Measurements from ENCODE around the gene MAST4.

Gene MAST4

DNA sequence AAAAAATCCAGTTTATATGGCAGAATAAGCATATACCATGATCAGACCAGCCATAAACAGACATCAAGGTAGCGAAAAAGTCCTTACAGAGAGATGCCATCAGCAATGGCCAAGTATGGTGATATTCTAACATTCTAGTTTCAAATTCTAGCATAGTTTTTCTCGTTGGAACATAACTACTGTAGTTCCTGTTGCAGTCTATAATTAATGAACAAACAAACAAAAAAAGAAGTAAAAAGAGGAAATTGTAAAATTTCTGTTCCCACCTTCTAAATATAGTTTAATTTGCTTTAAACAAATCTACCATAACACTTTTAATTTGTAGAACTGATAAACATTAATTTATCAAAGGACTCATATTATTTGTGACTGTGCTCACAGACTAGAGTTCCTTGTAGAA lies 610.3 kb downstream of the MAST4 start:
- no peak for DNase-seq (ENCODE audit: low read depth in 2 of 2)

DNA sequence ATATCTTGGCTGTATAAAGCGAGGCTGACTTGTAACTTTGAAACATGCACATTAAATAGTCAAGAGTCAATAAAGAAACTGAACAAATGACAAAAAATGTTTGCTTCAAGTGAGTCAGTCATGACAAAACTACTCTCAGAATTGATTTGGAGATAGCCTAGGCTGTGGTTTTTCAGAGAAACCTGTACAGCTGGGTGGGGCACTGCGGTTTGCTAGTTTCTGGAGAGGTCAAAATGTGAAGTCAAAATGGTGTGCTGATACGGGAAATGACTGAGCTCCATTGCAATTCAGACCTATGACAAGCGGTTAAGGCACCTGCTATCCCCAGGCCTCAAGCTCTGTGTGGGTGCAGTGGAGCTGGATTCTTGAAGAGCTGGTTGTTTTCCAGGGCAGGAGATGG lies 610.7 kb downstream of the MAST4 start:
- peak; percentile 66 to 80 for DNase-seq (ENCODE audit: low read depth in 2 of 2)

DNA sequence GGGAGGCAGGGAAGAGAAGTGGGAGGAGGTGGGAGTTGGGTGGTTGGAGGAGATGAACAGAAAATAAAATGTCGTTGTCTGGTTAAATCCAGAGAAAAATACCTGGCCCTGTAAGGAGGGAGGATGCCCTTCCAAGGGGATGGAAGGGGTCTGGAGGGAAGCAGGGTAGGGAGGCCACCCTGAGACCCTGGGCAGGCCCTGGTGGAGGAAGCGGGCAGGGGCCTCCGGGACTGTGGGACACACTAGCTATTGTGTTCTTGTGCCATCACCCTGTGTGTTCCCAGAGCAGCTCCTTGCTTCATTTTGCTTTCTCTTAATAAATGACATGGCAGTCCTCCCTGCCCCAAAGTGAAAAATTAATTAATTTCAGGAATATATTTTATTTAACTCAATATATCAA lies 612.2 kb downstream of the MAST4 start:
- no peak for DNase-seq (ENCODE audit: low read depth in 2 of 2)

DNA sequence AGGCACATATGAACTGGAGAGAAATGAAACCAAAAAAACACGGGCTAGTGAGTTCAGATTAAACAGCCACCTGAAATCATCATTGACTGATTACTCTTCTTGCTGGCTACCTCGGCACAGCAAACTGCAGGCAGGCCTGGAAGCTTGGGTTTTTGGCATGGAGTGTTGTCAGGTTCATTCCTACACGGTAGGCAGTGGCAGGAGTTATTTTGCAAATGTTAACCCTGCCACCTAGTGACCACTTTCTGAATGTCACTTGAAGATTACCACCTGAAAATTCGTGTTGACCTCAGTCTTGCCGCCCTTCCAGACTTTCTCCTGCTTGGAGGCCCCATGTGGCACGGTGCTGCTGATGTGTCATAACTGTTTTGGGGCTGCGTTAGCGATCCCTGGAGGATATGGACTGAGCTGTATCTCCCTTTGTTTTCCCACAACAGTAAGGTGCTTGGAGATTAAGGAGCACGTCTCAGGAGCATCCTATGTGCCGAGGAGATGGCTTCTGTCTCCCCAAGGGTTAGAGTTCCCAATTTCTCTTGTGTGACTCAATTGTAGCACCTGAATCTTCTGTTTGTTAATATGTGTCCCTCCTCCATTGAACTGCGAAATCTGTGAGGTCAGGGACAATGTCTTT lies 613.1 kb downstream of the MAST4 start:
- peak in 1 of 2 donors; percentile 21 for DNase-seq (ENCODE audit: low read depth in 2 of 2)

DNA sequence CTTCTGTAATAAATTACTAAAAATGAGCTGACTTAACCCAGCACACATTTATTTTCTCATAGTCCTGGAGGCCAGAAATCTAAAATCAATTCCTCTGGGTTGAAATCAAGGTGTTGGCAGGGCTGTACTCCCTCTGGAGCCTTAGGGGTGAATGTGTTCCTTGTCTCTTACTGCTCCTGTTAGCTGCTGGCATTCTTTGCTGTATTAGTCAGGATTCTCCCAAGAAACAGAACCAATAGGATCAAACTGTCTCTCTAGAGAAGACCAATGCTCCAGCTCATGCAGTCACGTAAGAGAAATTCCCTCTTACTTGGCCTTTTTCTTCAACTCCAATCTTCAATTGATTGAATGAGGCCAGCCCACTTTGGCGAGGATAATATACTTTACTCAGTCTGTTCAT lies 615.7 kb downstream of the MAST4 start:
- no peak for DNase-seq (ENCODE audit: low read depth in 2 of 2)

DNA sequence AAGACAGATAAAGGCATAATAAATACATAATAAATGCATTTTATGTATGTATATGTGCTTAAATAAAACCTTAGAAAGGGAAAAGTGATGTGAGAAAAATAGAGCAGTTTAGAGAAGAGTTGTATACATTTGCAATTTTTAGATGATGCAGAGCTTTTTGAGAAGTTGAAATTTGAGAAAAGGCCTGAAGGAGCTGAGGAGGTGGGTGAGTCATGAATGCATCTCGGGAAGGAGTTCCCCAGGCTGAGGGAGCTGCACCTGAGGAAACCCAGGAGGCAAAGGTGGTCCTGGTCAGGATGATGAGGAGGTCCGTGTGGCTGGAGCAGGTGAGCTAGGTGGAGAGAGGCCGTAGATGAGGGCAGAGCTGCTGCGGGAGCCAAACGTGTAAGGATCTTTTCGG lies 617.8 kb downstream of the MAST4 start:
- DNase-seq (ENCODE audit: low read depth in 2 of 2) = no peak

DNA sequence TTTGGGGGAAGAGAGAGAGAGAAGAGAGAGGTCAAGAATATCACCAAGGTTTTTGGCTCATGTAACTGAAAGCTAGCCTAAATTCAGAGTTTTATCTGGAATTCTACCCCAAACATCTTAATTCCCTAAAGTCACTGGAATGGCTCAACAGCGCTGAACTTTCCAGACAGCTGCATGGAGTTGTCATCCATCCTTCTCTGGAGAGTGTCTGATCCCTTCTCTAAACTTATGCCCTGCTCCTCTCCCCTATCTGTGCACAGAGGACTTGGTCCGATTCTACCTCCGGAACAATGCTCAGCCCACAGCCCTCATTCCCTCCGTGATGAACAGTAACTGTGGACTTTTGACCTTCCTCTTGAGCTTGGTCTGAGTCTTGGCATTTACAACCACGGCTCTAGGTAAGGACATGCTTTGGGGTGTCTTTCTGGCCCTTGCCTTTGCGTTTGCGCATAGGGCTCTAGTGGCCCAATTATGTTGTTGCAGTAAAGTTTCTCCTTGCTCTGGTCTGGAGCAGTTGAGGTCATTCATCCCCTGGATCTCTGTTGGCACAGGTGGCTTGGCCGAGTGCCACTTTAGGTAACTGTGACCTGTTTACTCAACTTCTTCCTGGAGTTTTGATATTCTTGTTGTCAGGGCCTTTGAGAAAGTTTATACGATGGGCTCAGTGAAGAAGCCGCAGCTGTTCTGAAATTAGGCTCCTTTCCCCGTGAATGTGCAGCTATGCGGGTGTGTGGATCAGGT lies 618.7 kb downstream of the MAST4 start:
- no peak for DNase-seq (ENCODE audit: low read depth in 2 of 2)

DNA sequence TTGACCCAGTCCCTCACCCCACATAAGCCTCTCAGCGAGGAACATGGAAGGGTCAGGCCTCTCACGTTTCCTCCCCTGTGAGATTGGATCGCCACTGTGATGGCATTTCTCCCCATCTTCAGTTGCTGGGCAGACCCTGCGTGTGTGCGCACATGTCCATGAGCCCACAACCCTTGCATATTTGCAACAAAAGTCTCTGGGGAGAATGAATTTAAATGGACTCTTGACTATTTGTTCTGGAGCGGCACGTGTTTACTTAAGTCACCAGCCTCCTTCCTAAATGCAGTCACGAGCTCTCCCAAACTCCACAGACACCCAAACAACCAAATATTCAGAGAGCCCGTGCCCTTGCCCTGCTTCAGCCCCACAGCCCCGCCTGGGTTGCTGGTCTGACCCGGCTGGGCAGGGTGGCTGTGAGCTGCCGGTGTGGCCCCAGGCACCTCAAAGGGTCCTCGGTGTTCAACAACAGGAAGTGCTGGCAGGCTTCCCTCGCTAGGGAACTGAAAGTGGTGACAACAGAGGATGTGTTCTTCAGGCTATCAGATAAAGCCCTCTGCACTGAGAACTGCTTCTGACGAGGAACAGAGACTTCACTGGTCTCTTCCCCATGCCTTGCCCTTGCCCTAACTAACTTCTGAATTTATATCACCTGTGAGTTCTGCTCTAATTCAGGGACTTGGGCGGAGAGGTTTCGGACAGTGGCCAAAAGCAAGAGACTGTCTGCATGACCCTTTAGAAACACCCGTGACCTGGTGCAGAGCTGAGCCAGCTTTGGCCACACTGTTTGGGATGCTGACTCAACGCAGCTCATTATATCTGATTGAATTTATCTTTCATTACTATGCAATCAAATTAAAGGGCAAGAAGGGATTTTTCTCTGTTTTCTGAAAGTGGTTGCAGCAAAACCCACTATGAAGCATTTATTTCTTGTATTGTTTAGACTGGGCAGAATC lies 619.6 kb downstream of the MAST4 start:
- DNase-seq (ENCODE audit: low read depth in 2 of 2) = peak; percentile 50 to 61

DNA sequence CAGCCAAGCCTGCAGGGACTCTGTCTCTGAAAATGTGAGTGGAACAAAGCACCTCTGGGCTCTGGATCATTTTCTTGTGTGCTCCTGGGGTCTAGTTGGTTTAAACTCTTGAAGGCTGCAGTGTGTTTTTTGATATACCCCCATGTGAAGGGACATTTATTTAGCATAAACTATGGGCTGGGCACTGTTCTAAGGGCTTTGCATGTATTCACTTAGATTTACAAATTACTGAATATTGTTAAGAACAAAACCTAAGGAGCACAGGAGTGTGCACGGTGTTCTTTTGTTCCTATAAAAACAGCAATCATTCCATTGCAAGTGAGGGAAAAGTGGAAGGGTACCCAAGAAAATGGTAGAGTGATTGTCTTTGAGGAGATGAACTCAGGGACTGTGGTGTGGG lies 620.4 kb downstream of the MAST4 start:
- no peak for DNase-seq (ENCODE audit: low read depth in 2 of 2)
